B cell (primary cell): ENCODE data around the gene CAMTA1. TPM values are rescaled to one million over a fixed set of nuclear protein-coding genes. Genes with fewer than 3 reads are reported as not detected.

Source experiments
- ATAC-seq: fragments of 200-7000 bp; cut with Tn5 transposase; one replicate; pipeline ENCODE4 v1.10.0; 2021; ENCODE audit warnings: low read depth, mild to moderate bottlenecking, moderate number of reproducible peaks, moderate library complexity
- CTCF ChIA-PET: fragments of 350-600 bp; sonication (Branson Sonifier 250); formaldehyde crosslinking; loops from one replicate; lab custom pipeline; 2021; ENCODE audit warnings: antibody characterized with exemption, inconsistent platforms; lab: Charles Lee
- POLR2A ChIA-PET: fragments of 350-600 bp; sonication (Branson Sonifier 250); formaldehyde crosslinking; loops from one replicate; lab custom pipeline; 2021; ENCODE audit warnings: antibody characterized with exemption; lab: Charles Lee
- DNase-seq: peaks from one replicate; pipeline ENCODE4 v3.0.0; 2013
- H2AFZ ChIP-seq: 2 replicates; pipeline ENCODE4 v1.6.1; 2012; ENCODE audit warnings: mild to moderate bottlenecking, low read depth, low read length; ENCODE audit not compliant: insufficient read depth, poor library complexity, severe bottlenecking
- H3K27ac ChIP-seq, 2 donors: 1 replicate in 1 of 2; 2 replicates in 1 of 2; pipeline ENCODE4 v1.5.1; 2012 to 2013; ENCODE audit warnings: low read length in 2 of 2, mild to moderate bottlenecking in 2 of 2, moderate library complexity in 1 of 2
- H3K27me3 ChIP-seq, 4 experiments: fragments of 200-600 bp in 1 of 4; sonication (generic) in 1 of 4; replicated peaks in 1 of 4; 1 replicate in 2 of 4; 2 replicates in 2 of 4; pipeline versions ENCODE4 v1.6.1 to v1.7.0; 2013 to 2016; ENCODE audit warnings: low read length in 3 of 4, mild to moderate bottlenecking in 2 of 4, mixed read lengths in 1 of 4, moderate library complexity in 1 of 4; ENCODE audit not compliant: insufficient read depth in 4 of 4, control insufficient read depth in 3 of 4; ENCODE audit errors: control extremely low read depth in 1 of 4
- H3K36me3 ChIP-seq, 2 experiments: replicated peaks in 1 of 2; 1 replicate in 1 of 2; 2 replicates in 1 of 2; pipeline versions ENCODE4 v1.6.1 to v1.7.1; 2013; ENCODE audit warnings: low read length in 1 of 2; ENCODE audit not compliant: insufficient read depth in 2 of 2, control insufficient read depth in 1 of 2; ENCODE audit errors: control extremely low read depth in 1 of 2, extremely low read depth in 1 of 2
- H3K4me1 ChIP-seq, 2 donors: fragments of 200-600 bp in 1 of 2; sonication (generic) in 1 of 2; 1 replicate in 1 of 2; 2 replicates in 1 of 2; pipeline versions ENCODE4 v1.5.1 to v1.6.1; 2013 to 2017; ENCODE audit warnings: low read length in 2 of 2; ENCODE audit not compliant: control insufficient read depth in 2 of 2, insufficient read depth in 2 of 2
- H3K4me2 ChIP-seq: replicated peaks from 2 replicates; pipeline ENCODE3; 2012; ENCODE audit warnings: mild to moderate bottlenecking, low read depth, low read length; ENCODE audit not compliant: poor library complexity, severe bottlenecking
- H3K4me3 ChIP-seq, 5 experiments: fragments of 200-600 bp in 1 of 5; sonication (generic) in 1 of 5; 1 replicate in 3 of 5; 2 replicates in 2 of 5; pipeline versions ENCODE4 v1.5.1 to v1.7.0; 2011 to 2016; ENCODE audit warnings: low read length in 4 of 5, mild to moderate bottlenecking in 4 of 5, low read depth in 2 of 5, control low read depth in 1 of 5, moderate library complexity in 1 of 5; ENCODE audit not compliant: insufficient read depth in 1 of 5; ENCODE audit errors: control extremely low read depth in 1 of 5, extremely low read depth in 1 of 5
- H3K79me2 ChIP-seq: fragments of 200-600 bp; sonication (generic); one replicate; pipeline ENCODE4 v1.6.0; 2016; ENCODE audit warnings: low read length; ENCODE audit not compliant: control insufficient read depth, insufficient read depth
- H3K9ac ChIP-seq: fragments of 200-600 bp; sonication (generic); 2 replicates; pipeline ENCODE4 v1.6.1; 2017; ENCODE audit warnings: mild to moderate bottlenecking, low read length, moderate library complexity
- H3K9me3 ChIP-seq, 3 donors: one replicate each; pipeline versions ENCODE4 v1.6.1 to v1.7.1; 2013; ENCODE audit warnings: low read length in 2 of 3; ENCODE audit not compliant: control insufficient read depth in 2 of 3, insufficient read depth in 1 of 3; ENCODE audit errors: control extremely low read depth in 1 of 3
- H4K20me1 ChIP-seq: 2 replicates; pipeline ENCODE4 v1.6.0; 2012; ENCODE audit warnings: mild to moderate bottlenecking, low read length; ENCODE audit not compliant: insufficient read depth, control insufficient read depth, poor library complexity, severe bottlenecking
- H3K27ac Mint-ChIP-seq: one replicate; pipeline ENCODE4 v1.8.0; 2021; ENCODE audit warnings: mixed read lengths
- H3K27me3 Mint-ChIP-seq: one replicate; pipeline ENCODE4 v1.8.0; 2021; ENCODE audit warnings: mixed read lengths
- H3K4me1 Mint-ChIP-seq: one replicate; pipeline ENCODE4 v1.8.0; 2021; ENCODE audit warnings: mixed read lengths
- H3K4me3 Mint-ChIP-seq: one replicate; pipeline ENCODE4 v1.8.0; 2021; ENCODE audit warnings: mixed read lengths
- H3K9me3 Mint-ChIP-seq: one replicate; pipeline ENCODE4 v1.8.0; 2022; ENCODE audit warnings: mixed read lengths; ENCODE audit not compliant: insufficient read depth
- CTCF ChIP-seq: fragments of 200-600 bp; IDR thresholded peaks from one replicate; pipeline ENCODE4 v1.8.0; 2022; ENCODE audit warnings: antibody characterized with exemption, mild to moderate bottlenecking
- EZH2 ChIP-seq: IDR thresholded peaks from 2 replicates; pipeline ENCODE4 v1.6.1; 2012; ENCODE audit warnings: borderline replicate concordance, low read depth, mild to moderate bottlenecking, moderate library complexity, low read length; ENCODE audit not compliant: insufficient read depth, poor library complexity, severe bottlenecking
- WGBS: methylation state at CpG from one replicate; pipeline ENCODE4 v1.1.5; 2013; ENCODE audit warnings: missing lambda C conversion rate; ENCODE audit not compliant: insufficient coverage; 5-methylcytosine and 5-hydroxymethylcytosine counted together
- intact Hi-C: fragments of 100-400 bp; cut with micrococcal nuclease; formaldehyde crosslinking; loops from one replicate; pipeline ENCODE4 v1.10.0; 2022
- polyA plus RNA-seq: library from polyadenylated mRNA; depleted of rRNA; stranded (reverse); fragments of >200 nt; gene quantifications from 2 replicates; pipeline ENCODE4 v1.2.3, GENCODE V29; 2012
- total RNA-seq, 2 donors: library from RNA; stranded (reverse); fragments of 120-200 nt in 1 of 2; gene quantifications; 1 replicate in 1 of 2; 2 replicates in 1 of 2; pipeline versions ENCODE4 v1.2.3 to v1.2.4, GENCODE V29; 2013 to 2022

The CAMTA1 gene
- total and polyA plus RNA-seq, 2 donors (not counting 1 experiment from before 2014, with no cell fraction given), result 42.2 to 45.7 TPM

- no peak overlapping the region for H3K27ac ChIP-seq
- 89% methylated on average over 4 of the region's 5 CpGs for WGBS
- Mint-ChIP-seq H3K27me3 (peaks cover 8% of the 10 kb centered on the region), H3K27ac (no peak overlapping the region), H3K4me1 (no peaks in the 10 kb centered on the region), H3K9me3 (peaks cover 7% of the 10 kb centered on the region), H3K4me3 (no peak overlapping the region)
- H3K9me3 ChIP-seq, result peaks cover 0 to 18% (median 0%) of the 10 kb centered on the region in 3 donors
- POLR2A ChIA-PET, result no interaction called here
- TF ChIP-seq EZH2 (no peak), CTCF (no peak)
- no peak for ATAC-seq
- intact Hi-C loops, result no loop called here
- H3K9ac ChIP-seq, result no peak overlapping the region
- no peak overlapping the region for H3K4me3 ChIP-seq
- H3K36me3 ChIP-seq, result no peaks in the 10 kb centered on the region
- H3K27me3 ChIP-seq, result no peaks in the 10 kb centered on the region
- no peak overlapping the region for H3K4me2 ChIP-seq
- H3K4me1 ChIP-seq, result no peaks in the 10 kb centered on the region
- H4K20me1 ChIP-seq, result no peaks in the 10 kb centered on the region
- H3K79me2 ChIP-seq, result no peaks in the 10 kb centered on the region
- CTCF ChIA-PET, result no interaction called here
- H2AFZ ChIP-seq, result no peak overlapping the region
- DNase-seq, result no peak
These were observed 193.9 kb downstream of the CAMTA1 start for GRCh38 chr1:6979003-6979613.

GRCh38 chr1:6981595-6981994 lies 196.3 kb downstream of the CAMTA1 start:
- POLR2A ChIA-PET, result no interaction called here

More at GRCh38 chr1:6981595-6981994, 196.3 kb downstream of the CAMTA1 start:
- Mint-ChIP-seq H3K27me3 (no peaks in the 10 kb centered on the region), H3K9me3 (peaks cover 7% of the 10 kb centered on the region), H3K27ac (no peak overlapping the region), H3K4me1 (no peaks in the 10 kb centered on the region), H3K4me3 (no peak overlapping the region)
- H3K27ac ChIP-seq, result no peak overlapping the region
- TF ChIP-seq CTCF (no peak), EZH2 (no peak)
- CTCF ChIA-PET, result no interaction called here
- no peak overlapping the region for H3K4me2 ChIP-seq
- H3K4me1 ChIP-seq, result no peaks in the 10 kb centered on the region
- no peak for ATAC-seq
- H3K9ac ChIP-seq, result no peak overlapping the region
- no peaks in the 10 kb centered on the region for H3K79me2 ChIP-seq
- no peak for DNase-seq
- intact Hi-C loops, result no loop called here
- H3K36me3 ChIP-seq, result no peaks in the 10 kb centered on the region
- no peak overlapping the region for H3K4me3 ChIP-seq
- no peak overlapping the region for H2AFZ ChIP-seq
- H3K9me3 ChIP-seq, result peaks cover 0 to 10% (median 0%) of the 10 kb centered on the region in 3 donors
- H4K20me1 ChIP-seq, result no peaks in the 10 kb centered on the region
- H3K27me3 ChIP-seq, result peaks cover 0 to 2% (median 0%) of the 10 kb centered on the region in 4 experiments
